Activated T-cell treated with anti-CD3 and anti-CD28 coated beads, Interleukin-2, amount 50 U/mL, for 72 hours (primary cell): ENCODE data around the gene PHLDB1. TPM values are rescaled to one million over a fixed set of nuclear protein-coding genes. Genes with fewer than 3 reads are reported as not detected.
A peak's percentile ranks its signal among the peaks of the same experiment; 100 is the strongest.
"Not testable (repeated sequence)": the region's sequence is repeated elsewhere in the genome, so short reads cannot be mapped to it uniquely, and the experiment has no call there.

ENCODE experiments used
- ATAC-seq, 2 donors: fragments of 150-1000 bp; cut with Tn5 transposase; replicated peaks in 1 of 2; 2 replicates each; pipeline ENCODE4 v1.10.0; 2021; ENCODE audit warnings: moderate library complexity in 2 of 2, mild to moderate bottlenecking in 1 of 2
- DNase-seq, 2 donors: peaks; one replicate each; pipeline ENCODE4 v3.0.0; 2021 to 2022; ENCODE audit warnings: mixed read lengths in 1 of 2
- H3K27ac Mint-ChIP-seq: one replicate; pipeline ENCODE4 v1.8.0; 2022; ENCODE audit warnings: mild to moderate bottlenecking, moderate library complexity, mixed read lengths
- H3K27me3 Mint-ChIP-seq: one replicate; pipeline ENCODE4 v1.8.0; 2022; ENCODE audit warnings: low read depth, mixed read lengths
- H3K36me3 Mint-ChIP-seq, 2 donors: one replicate each; pipeline ENCODE4 v1.8.0; 2022; ENCODE audit warnings: mixed read lengths in 2 of 2, mild to moderate bottlenecking in 1 of 2; ENCODE audit not compliant: insufficient read depth in 2 of 2
- H3K4me1 Mint-ChIP-seq: one replicate; pipeline ENCODE4 v1.8.0; 2022; ENCODE audit warnings: low read depth, mixed read lengths
- H3K4me3 Mint-ChIP-seq, 2 donors: one replicate each; pipeline ENCODE4 v1.8.0; 2022; ENCODE audit warnings: mild to moderate bottlenecking in 2 of 2, mixed read lengths in 2 of 2, moderate library complexity in 2 of 2
- H3K9me3 Mint-ChIP-seq, 2 donors: one replicate each; pipeline ENCODE4 v1.8.0; 2022; ENCODE audit warnings: mixed read lengths in 2 of 2
- total RNA-seq, 2 donors: library from RNA; stranded (reverse); gene quantifications; one replicate each; pipeline ENCODE4 v1.2.3, GENCODE V29; 2022

Gene PHLDB1
- total RNA-seq, 2 donors from 2014 or later = 3.6 to 3.8 TPM

DNA sequence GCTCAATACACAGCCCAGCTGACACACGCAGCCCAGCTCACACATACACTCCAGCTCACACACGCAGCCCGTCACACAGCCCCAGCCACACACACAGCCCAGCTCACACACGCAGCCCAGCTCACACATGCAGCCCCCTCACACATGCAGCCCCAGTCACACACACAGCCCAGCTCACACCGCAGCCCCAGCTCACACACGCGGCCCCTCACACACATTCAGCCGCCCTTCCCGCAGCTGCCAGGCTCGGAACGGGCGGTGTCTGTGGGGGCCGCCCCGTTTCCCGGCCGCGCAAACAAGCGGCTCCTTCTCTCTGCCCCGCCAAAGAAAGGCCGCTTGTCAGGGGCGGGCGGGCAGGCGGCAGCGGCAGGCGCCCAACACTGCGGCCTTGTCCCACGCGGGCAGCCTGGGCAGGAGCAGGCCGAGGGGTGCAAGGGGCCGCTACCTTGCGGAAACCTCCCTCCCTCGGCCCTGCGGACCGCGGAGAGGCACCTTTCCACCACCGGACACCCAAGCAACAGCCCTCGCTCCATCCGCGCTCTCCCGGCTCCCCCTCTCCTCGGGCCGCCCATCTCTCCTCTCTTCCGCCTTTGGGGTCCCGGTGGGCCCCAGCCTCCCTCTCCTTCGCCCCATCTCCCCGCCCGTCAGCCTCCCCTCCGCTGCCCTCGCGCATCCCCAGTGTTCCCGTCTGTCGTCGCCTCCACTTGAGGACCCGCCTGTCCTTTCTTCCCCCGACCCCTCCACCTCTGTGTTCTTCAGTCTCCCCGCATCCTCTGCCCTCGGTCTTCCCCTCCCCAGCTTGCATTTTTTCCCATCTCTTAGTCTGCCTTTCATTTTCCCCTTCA lies 2.2 kb downstream of the PHLDB1 start:
- H3K4me3 Mint-ChIP-seq = peak overlapping the region; percentile 69 to 85
- DNase-seq (peak; percentile 34 to 39), ATAC-seq (peak; percentile 8 to 20)
- peaks cover 0 to 5% of the 10 kb centered on the region in 2 donors for H3K36me3 Mint-ChIP-seq
- no peaks in the 10 kb centered on the region for H3K9me3 Mint-ChIP-seq
- no peak overlapping the region for H3K27ac Mint-ChIP-seq
- H3K27me3 Mint-ChIP-seq = peaks cover 26% of the 10 kb centered on the region
- peaks cover 24% of the 10 kb centered on the region for H3K4me1 Mint-ChIP-seq

DNA sequence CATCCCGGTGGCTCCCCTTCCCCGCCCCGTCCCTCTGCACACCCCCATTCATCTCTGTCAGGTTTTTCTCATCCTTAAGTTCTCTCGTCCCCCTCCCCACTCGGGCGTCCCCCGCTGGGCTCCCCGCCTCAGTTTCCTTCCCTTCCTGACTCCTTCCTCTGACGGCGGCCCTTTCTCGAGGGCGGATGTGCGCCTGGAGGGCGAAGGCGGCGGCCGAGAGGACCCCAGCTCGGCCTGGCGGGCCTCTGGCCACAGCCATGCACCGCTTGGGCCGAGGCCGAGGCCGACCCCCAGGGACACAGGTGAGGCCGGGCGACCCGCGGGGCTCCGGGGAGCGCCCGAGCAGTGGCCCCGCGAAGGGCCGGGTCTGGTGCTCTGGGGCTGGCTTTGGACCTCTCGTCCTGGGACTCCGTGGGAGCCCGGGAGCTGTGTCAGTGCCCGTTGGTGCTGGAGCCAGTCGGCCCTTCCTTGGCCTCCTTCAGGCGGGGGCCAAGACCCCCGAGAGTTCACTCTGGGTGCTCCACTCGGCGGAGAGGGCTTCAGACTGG lies 2.9 kb downstream of the PHLDB1 start:
- ATAC-seq = peak; percentile 0 to 3
- no peaks in the 10 kb centered on the region for H3K9me3 Mint-ChIP-seq
- H3K27me3 Mint-ChIP-seq = peaks cover 26% of the 10 kb centered on the region
- no peak overlapping the region for H3K27ac Mint-ChIP-seq
- peaks cover 0 to 5% of the 10 kb centered on the region in 2 donors for H3K36me3 Mint-ChIP-seq
- H3K4me1 Mint-ChIP-seq = peaks cover 24% of the 10 kb centered on the region
- H3K4me3 Mint-ChIP-seq = peak overlapping the region; percentile 69 to 85
- DNase-seq = peak; percentile 12 to 41

DNA sequence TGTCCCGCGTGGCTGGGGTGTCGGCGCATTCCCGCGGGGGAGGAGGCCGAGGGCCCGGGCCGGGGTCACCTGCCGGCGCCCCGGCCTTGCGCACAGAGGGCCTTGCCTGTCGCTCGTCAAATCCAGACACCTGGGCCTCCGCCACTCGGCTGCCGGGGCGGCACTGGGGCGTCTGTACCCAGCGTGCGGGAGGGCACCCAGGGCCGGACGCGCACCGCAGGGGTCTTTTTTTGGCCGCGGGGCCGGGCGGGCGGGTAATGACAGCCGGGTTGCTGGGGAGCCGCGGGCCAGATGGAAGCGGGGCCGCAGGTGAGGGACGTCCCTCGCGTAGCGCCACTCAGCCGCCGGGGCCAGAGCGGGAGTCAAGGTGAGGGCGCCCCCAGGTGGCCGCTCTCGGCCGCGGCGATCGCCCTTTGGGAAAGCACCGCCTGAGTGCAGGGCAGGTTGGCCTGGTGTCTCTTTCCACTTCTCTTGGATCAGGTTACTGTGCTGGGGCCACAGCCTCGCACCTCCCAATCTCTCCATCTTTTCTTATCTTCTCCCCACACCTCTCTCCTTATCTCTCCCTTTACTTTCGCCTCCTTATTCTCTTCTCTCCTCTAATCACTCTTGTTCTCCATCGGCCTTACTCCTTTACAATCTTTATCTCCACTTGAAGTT lies 3.5 kb downstream of the PHLDB1 start:
- DNase-seq = peak; percentile 87 to 93
- peaks cover 26% of the 10 kb centered on the region for H3K27me3 Mint-ChIP-seq
- H3K4me1 Mint-ChIP-seq = peaks cover 24% of the 10 kb centered on the region
- peak overlapping the region; percentile 69 to 85 for H3K4me3 Mint-ChIP-seq
- H3K36me3 Mint-ChIP-seq = peaks cover 0 to 5% of the 10 kb centered on the region in 2 donors
- peak; percentile 66 to 73 for ATAC-seq
- H3K9me3 Mint-ChIP-seq = no peaks in the 10 kb centered on the region
- H3K27ac Mint-ChIP-seq = no peak overlapping the region

DNA sequence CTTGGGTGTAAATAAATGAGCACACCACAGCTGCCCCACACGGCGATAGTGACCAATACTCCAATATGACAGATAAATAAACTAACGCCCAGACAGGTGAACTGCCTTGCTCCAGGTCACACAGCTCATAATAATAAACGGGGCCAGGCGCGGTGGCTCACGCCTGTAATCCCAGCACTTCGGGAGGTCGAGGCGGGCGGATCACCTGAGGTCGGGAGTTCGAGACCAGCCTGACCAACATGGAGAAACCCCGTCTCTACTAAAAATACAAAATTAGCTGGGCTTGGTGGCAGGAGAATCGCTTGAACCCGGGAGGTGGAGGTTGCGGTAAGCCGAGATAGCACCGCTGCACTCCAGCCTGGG lies 4.0 kb downstream of the PHLDB1 start:
- H3K36me3 Mint-ChIP-seq, H3K27ac Mint-ChIP-seq, H3K9me3 Mint-ChIP-seq, DNase-seq, ATAC-seq: not testable (repeated sequence)
- Mint-ChIP-seq H3K4me3 (peak overlapping the region; percentile 56 to 64), H3K4me1 (peaks cover 24% of the 10 kb centered on the region), H3K27me3 (peaks cover 26% of the 10 kb centered on the region)

DNA sequence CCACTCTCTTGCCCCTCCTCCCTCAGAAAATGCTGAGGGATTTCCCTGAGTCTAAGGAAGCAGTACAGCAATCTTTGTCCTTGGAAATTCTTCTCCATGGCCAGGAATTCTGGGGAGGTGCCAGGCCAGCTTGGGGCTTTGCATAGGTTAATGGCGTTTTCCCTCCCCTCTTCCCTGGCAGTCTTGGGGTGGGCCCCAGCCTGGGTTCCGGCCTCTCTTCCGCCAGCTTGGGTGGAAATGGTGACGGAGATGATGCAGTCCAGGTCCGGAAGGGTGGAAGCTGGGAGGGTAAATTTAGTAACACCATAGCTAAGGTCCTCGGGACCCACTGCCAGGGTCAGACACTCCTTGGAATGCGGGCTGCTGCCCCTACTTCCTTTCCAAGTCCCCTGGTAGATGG lies 5.0 kb downstream of the PHLDB1 start:
- peaks cover 0 to 5% of the 10 kb centered on the region in 2 donors for H3K36me3 Mint-ChIP-seq
- no peak for DNase-seq

DNA sequence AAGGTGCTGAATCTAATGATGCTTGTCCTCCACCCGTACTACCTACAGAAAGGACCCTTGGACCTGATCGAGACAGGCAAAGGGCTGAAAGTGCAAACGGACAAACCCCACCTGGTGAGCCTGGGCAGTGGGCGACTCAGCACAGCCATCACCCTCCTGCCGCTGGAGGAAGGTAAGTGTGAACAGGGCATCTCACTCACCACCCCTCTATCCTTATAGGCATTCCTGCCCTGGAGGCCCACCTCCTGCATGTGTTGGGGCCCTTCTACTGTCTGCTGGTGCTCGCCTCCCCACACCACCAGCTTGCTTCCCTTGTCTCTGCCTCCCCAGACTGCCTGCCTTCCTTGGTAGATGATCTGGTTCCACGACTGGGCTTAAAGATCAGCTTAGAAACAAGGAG lies 7.1 kb downstream of the PHLDB1 start:
- no peak overlapping the region for H3K4me3 Mint-ChIP-seq
- ATAC-seq (no peak), DNase-seq (no peak)
- no peaks in the 10 kb centered on the region for H3K36me3 Mint-ChIP-seq
- H3K27me3 Mint-ChIP-seq = peaks cover 8% of the 10 kb centered on the region
- peaks cover 15% of the 10 kb centered on the region for H3K4me1 Mint-ChIP-seq
- H3K9me3 Mint-ChIP-seq = no peaks in the 10 kb centered on the region
- no peak overlapping the region for H3K27ac Mint-ChIP-seq

More for the DNA sequence above, 5.0 kb downstream of the PHLDB1 start:
- Mint-ChIP-seq H3K4me3 (no peak overlapping the region), H3K4me1 (peaks cover 24% of the 10 kb centered on the region), H3K27me3 (peaks cover 18% of the 10 kb centered on the region), H3K9me3 (no peaks in the 10 kb centered on the region), H3K27ac (no peak overlapping the region)
- ATAC-seq = no peak

DNA sequence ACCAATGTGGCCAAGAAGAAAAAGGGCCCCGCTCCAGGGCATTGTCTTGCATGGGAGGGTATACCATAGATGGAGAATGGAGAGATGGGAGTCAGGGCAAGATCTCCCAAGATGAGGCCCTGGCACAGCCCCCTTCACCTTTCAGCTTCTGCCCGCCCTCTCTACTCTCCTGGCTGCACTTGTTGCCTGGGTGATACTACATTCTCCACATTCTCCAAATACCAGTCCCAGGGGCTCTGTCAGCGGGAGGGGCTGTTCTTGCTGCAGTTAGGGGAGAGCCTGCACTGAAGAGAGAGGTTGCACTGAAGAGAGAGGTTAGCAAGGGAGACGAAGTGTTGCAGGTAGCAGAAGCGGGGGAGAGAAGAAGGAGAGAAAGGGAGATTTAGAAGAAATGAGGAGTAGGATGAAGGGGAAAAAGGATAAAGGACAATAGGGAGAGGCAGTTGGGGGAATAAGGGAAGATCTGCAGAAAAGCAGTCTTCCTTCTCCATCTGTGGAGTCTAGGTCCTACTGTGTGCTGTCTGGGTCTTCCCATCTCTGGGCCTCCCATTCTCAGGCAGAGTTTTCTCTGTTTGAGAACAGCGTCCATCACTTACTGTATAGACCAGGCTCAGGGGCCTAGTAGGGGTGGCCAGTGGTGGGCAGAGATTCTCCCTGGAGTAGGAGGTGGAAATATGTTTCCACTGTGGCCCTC lies 8.0 kb downstream of the PHLDB1 start:
- H3K9me3 Mint-ChIP-seq = no peaks in the 10 kb centered on the region
- no peaks in the 10 kb centered on the region for H3K36me3 Mint-ChIP-seq
- peaks cover 13% of the 10 kb centered on the region for H3K4me1 Mint-ChIP-seq

DNA sequence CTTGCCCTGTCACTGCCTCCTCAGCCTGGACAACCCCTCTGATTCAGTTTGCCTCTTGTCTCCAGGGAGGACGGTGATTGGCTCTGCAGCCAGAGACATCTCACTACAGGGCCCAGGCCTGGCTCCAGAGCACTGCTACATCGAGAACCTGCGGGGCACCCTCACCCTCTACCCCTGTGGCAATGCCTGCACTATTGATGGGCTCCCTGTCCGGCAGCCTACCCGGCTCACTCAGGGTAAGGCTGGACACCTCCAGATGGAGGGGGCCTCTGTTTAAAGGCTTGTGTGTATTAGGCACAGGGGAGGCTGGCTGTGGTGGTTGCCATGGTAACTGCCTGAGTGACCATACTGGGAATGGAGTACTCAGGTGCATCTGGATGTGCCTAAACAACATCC lies 8.6 kb downstream of the PHLDB1 start:
- Mint-ChIP-seq H3K27ac (no peak overlapping the region), H3K36me3 (no peaks in the 10 kb centered on the region), H3K9me3 (no peaks in the 10 kb centered on the region), H3K27me3 (peaks cover 3% of the 10 kb centered on the region), H3K4me1 (peaks cover 18% of the 10 kb centered on the region), H3K4me3 (no peak overlapping the region)
- DNase-seq = no peak
- ATAC-seq = no peak

More for the DNA sequence above, 8.0 kb downstream of the PHLDB1 start:
- no peak for ATAC-seq
- Mint-ChIP-seq H3K27me3 (no peaks in the 10 kb centered on the region), H3K27ac (no peak overlapping the region), H3K4me3 (no peak overlapping the region)
- no peak for DNase-seq

DNA sequence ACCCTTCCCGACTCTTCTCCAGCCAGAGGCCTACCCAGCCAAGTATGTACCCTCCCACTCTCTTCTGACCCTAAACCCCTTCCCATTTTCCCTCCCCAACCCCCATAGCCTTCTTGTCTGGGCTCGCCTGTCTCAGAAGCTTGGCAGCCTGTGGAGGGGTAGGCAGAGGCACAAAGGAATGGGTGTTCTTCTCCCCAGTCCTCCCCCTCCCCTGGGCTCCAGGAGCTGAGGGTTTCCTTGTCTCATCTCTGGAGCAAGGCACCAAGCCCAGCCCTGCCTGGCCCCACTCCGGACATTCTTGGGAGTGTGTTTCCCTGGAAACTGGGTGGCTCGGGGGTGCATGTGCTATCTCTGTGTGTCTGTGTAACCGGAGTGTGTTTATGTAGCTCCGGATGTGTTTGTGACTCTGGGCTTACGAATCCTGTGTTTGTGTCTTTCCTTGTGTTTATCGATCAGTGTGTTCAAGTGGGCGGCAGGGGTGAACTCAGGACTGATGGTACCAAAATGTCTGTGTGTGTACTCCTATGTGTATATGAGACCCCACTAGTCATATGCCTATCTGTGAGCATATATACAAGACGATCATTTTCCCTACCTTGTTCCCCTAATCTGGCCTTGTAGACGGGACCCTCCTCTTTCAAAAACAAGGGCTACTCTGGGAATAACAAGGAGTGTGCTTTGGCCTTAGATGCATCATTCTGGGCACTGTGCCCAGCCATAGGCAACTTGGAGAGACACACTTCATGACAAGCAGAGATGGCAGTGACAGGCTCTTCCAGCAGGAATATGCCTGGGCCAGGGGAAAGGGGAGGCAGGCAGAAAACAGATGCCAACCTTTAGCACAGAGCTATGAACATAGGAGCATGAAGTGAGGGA lies 10.9 kb downstream of the PHLDB1 start:
- no peak overlapping the region for H3K27ac Mint-ChIP-seq
- ATAC-seq = no peak

DNA sequence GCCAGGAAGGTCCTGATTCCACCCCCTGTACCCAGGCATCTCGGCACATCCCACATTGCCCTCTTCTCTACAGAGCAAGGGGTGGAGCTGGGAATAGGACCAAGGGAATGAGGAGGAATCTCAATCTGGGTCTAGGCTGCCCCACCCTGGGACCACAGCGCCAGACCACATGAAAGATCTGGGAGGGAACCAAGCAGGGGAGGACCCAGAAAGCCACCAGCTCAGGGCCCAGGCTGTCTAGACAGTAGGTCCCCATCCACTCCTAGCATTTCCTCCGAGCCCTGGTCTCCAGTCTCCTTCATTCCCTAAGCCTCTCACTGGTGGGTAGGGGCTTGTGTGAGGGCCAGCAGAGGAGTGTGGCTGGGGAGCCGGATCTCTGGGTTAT lies 11.6 kb downstream of the PHLDB1 start:
- H3K36me3 Mint-ChIP-seq = no peaks in the 10 kb centered on the region
- ATAC-seq (no peak), DNase-seq (no peak)
- H3K27ac Mint-ChIP-seq = no peak overlapping the region
- H3K27me3 Mint-ChIP-seq = peaks cover 4% of the 10 kb centered on the region
- no peaks in the 10 kb centered on the region for H3K9me3 Mint-ChIP-seq
- peaks cover 15% of the 10 kb centered on the region for H3K4me1 Mint-ChIP-seq
- no peak overlapping the region for H3K4me3 Mint-ChIP-seq

More for the DNA sequence above, 10.9 kb downstream of the PHLDB1 start:
- H3K36me3 Mint-ChIP-seq = no peaks in the 10 kb centered on the region
- H3K4me3 Mint-ChIP-seq = no peak overlapping the region
- H3K27me3 Mint-ChIP-seq = peaks cover 4% of the 10 kb centered on the region
- no peaks in the 10 kb centered on the region for H3K9me3 Mint-ChIP-seq
- DNase-seq = no peak
- peaks cover 15% of the 10 kb centered on the region for H3K4me1 Mint-ChIP-seq

DNA sequence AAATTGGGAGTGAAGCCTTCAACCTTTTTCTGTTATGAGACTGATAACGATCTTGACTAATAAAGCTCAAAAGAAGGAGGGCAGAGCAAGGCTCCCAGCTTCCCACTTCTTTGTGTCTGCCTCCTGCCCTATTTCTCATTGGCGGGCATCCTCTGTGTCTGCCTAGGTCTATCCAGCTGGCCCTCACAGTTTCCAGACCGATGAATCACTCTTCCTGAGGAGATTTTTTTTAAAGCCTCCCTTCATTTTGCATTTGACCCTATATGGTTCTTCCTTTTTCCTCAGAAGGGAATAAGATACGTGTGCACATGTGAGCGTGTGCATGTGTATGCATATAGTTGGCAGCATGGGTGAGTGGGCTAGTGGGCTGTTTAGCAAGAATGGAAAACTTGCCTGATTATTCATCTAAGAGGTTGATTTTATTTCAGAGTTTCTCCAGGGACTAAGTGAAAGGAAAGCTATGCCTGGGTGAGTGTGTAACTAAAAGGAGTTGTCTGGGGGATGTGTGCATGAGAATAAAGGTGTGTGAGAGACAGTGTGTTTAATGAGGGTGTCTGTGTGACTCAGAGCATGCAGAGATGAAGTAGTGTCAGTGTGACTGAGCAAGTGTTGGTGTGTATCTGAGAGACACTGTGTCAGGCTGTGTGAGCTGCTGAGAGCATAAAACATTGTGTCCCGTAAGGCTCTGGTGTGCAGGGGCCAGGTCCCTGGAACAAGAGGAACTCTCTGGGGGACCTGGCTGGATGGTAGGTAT lies 12.2 kb downstream of the PHLDB1 start:
- no peaks in the 10 kb centered on the region for H3K9me3 Mint-ChIP-seq
- no peaks in the 10 kb centered on the region for H3K36me3 Mint-ChIP-seq
- peaks cover 15% of the 10 kb centered on the region for H3K4me1 Mint-ChIP-seq
- H3K27ac Mint-ChIP-seq = no peak overlapping the region
- no peak for ATAC-seq
- peak overlapping the region in 1 of 2 donors; percentile 27 for H3K4me3 Mint-ChIP-seq
- no peak for DNase-seq
- H3K27me3 Mint-ChIP-seq = peaks cover 4% of the 10 kb centered on the region
